Liver (tissue), 2 donors: ENCODE measurements around the gene VEPH1.

ENCODE experiments used
- EGR1 ChIP-seq, 2 donors: IDR thresholded peaks; 2 replicates each; pipeline ENCODE4 v1.6.1; 2016 to 2018; ENCODE audit warnings: antibody characterized with exemption in 2 of 2, low read depth in 2 of 2
- SP1 ChIP-seq: IDR thresholded peaks from 2 replicates; pipeline ENCODE4 v1.6.1; 2018; ENCODE audit warnings: antibody characterized with exemption, mild to moderate bottlenecking
- TAF1 ChIP-seq: conservative IDR thresholded peaks from 2 replicates; pipeline ENCODE4 v1.6.1; 2016; ENCODE audit warnings: antibody characterized with exemption, mild to moderate bottlenecking
- ZBTB33 ChIP-seq: IDR thresholded peaks from 2 replicates; pipeline ENCODE4 v1.6.1; 2016; ENCODE audit warnings: antibody characterized with exemption
- donor health status: healthy.

- no peak for TF ChIP-seq ZBTB33
- no peak for TF ChIP-seq SP1
- TF ChIP-seq TAF1: no peak
- no peak for TF ChIP-seq EGR1 (IDR thresholded peaks at IDR 0.05; ENCODE audit: low read depth in 2 of 2)
These were observed 79.9 kb downstream of the VEPH1 start for GRCh38 chr3:157423337-157423736.
